ENCODE data around the gene ACTMAP.

DNA sequence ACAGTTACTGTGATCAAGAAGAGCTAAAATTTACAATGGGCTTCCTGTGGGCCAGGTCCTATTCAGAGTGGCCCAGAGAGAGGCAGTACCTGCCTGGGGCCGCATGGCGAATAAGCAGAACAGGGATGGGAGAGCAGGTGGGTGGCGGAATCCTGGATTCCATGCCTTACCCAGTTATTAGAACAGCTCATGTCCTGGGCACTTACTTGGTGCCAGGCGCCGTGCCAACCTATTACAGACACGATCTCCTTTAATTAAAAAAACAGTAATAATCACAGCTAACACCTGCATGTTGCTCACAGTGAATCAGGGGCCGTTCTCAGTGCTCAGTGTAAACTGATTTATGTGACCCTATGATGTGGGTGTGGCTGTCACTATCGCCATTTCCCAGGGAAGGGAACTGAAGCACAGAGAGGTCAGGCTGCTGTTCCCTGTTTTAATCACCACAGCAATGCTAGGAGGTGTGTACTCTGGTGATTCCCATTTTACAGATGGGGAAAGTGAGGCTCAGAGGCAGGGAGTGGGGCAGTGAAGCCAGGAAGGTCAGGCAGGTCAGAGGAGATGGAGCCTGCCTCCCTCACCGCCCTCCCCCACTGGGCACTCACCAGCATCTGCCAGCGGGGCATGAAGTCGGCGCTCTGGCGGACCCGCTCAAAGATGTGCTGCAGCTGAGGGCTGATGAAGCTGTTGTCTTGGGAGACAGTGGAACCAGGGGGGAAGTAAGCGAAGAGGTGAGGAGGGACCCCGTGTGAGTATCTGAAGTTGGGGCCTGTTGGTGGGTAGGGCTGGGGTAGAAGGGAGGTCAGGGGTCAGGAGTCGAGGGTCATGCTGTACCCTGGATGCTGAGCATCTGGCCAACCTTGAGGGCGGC is 45.6 kb downstream of the ACTMAP start:
- no peak for TF ChIP-seq CTCF (IDR thresholded peaks at IDR 0.05; ENCODE audit: low read length)
- no peak for TF ChIP-seq EZH2 (IDR thresholded peaks at IDR 0.05; ENCODE audit: borderline replicate concordance, low read length)
